ENCODE data around the gene MRPL43. TPM values are rescaled to one million over a fixed set of nuclear protein-coding genes. Genes with fewer than 3 reads are reported as not detected.

MRPL43 gene
- total and polyA plus RNA-seq, 9 of the 15 experiments (the other 6 are each of a cell fraction or from before 2014, with no cell fraction given), result 15.1 to 63.7 (median 37.2) TPM

GRCh38 chr10:100987685-100988049 is 370 bp upstream of the MRPL43 start (continued):
- TF ChIP-seq REST (IDR thresholded peaks at IDR 0.05; ENCODE audit: borderline replicate concordance) (no peak), REST (CRISPR knock-in tag; IDR thresholded peaks at IDR 0.05; ENCODE audit: low read depth) (no peak), NKRF (IDR thresholded peaks at IDR 0.05; ENCODE audit: borderline replicate concordance) (peak; percentile 53; the same call in 1 of the 2 replicates), ZFP36 (IDR thresholded peaks at IDR 0.05; ENCODE audit: low read depth, low read length, partially characterized antibody) (no peak), SAP30 (IDR thresholded peaks at IDR 0.05; ENCODE audit: borderline replicate concordance, insufficient read depth, low read depth, low read length, poor library complexity, severe bottlenecking) (peak; percentile 64), NFRKB (IDR thresholded peaks at IDR 0.05; ENCODE audit: low read depth) (0 out of 2 replicates have a peak, but pooled peaks have one; percentile 32), MYNN (IDR thresholded peaks at IDR 0.05) (no peak), MYNN (CRISPR knock-in tag; IDR thresholded peaks at IDR 0.05) (no peak), GABPA (tag; conservative IDR thresholded peaks at IDR 0.05; ENCODE audit: low read depth) (peak; percentile 83), TRIM25 (IDR thresholded peaks at IDR 0.05; ENCODE audit: borderline replicate concordance) (0 out of 2 replicates have a peak, but pooled peaks have one; percentile 9), GABPB2 (CRISPR knock-in tag; conservative IDR thresholded peaks at IDR 0.05) (no peak), NR2C2 (CRISPR knock-in tag; IDR thresholded peaks at IDR 0.05) (no peak; the same call in 1 of the 2 replicates), NR2C2 (tag; IDR thresholded peaks at IDR 0.05) (peak; percentile 97), ARID1B (IDR thresholded peaks at IDR 0.05) (0 out of 2 replicates have a peak, but pooled peaks have one; percentile 6)
